ENCODE data around the gene SESN1.

GRCh38 chr6:108995296-108995695, 99.3 kb downstream of the SESN1 start:
- TF ChIP-seq CTCF (IDR thresholded peaks at IDR 0.05; ENCODE audit: insufficient read depth, low read depth, low read length) (no peak), EZH2 (IDR thresholded peaks at IDR 0.05; ENCODE audit: insufficient read depth, low read length) (no peak)

Measured in astrocyte (in vitro differentiated cells and primary cell).